CD4-positive, alpha-beta T cell treated with Interferon alpha-2 for 1 hour (primary cell): ENCODE results near the gene LDHA.

Experiments
- DNase-seq, 2 donors: peaks; one replicate each; pipeline ENCODE4 v3.0.0-alpha.2; 2020 to 2022

Gene LDHA

GRCh38 chr11:18394275-18394927, at the start of gene LDHA:
LDHA (plus strand) TSS chr11:18394563; CDS start chr11:18396843, 2,280 bp downstream.
- DNase-seq, result peak; percentile 98

- no peak for DNase-seq
These were observed 46.8 kb upstream of the LDHA start for GRCh38 chr11:18347471-18348125.

- no peak for DNase-seq
These were observed 41.8 kb upstream of the LDHA start for GRCh38 chr11:18352581-18352980.

- DNase-seq, result no peak
These were observed 35.7 kb upstream of the LDHA start for GRCh38 chr11:18358646-18359045.

GRCh38 chr11:18361154-18361553, 33.2 kb upstream of the LDHA start:
- DNase-seq, result no peak

GRCh38 chr11:18364495-18365073, 29.8 kb upstream of the LDHA start:
- no peak for DNase-seq

GRCh38 chr11:18365741-18366140, 28.6 kb upstream of the LDHA start:
- no peak for DNase-seq

GRCh38 chr11:18366286-18366685, 28.1 kb upstream of the LDHA start:
- no peak for DNase-seq

GRCh38 chr11:18367431-18367830, 26.9 kb upstream of the LDHA start:
- DNase-seq, result no peak

- no peak for DNase-seq
These were observed 26.1 kb upstream of the LDHA start for GRCh38 chr11:18368221-18368620.

GRCh38 chr11:18369398-18369797, 25.0 kb upstream of the LDHA start:
- DNase-seq, result no peak

GRCh38 chr11:18371279-18371678, 23.1 kb upstream of the LDHA start:
- no peak for DNase-seq

GRCh38 chr11:18372201-18372600, 22.2 kb upstream of the LDHA start:
- DNase-seq, result no peak

GRCh38 chr11:18374956-18375355, 19.4 kb upstream of the LDHA start:
- no peak for DNase-seq

- no peak for DNase-seq
These were observed 18.4 kb upstream of the LDHA start for GRCh38 chr11:18375941-18376340.

GRCh38 chr11:18379201-18379600, 15.2 kb upstream of the LDHA start:
- DNase-seq, result no peak

- DNase-seq, result peak; percentile 51 to 81
These were observed 10.8 kb upstream of the LDHA start for GRCh38 chr11:18383388-18384156.

GRCh38 chr11:18384157-18384641, 10.2 kb upstream of the LDHA start:
- peak in 1 of 2 donors; percentile 28 for DNase-seq

GRCh38 chr11:18390088-18390487, 4.3 kb upstream of the LDHA start:
- DNase-seq, result no peak

GRCh38 chr11:18392434-18393321, 1.7 kb upstream of the LDHA start:
- peak in 1 of 2 donors; percentile 41 for DNase-seq

GRCh38 chr11:18393581-18394274, 635 bp upstream of the LDHA start:
- DNase-seq, result no peak
